Measurements from ENCODE around the gene REEP3.

- TF ChIP-seq, protein P1, sequence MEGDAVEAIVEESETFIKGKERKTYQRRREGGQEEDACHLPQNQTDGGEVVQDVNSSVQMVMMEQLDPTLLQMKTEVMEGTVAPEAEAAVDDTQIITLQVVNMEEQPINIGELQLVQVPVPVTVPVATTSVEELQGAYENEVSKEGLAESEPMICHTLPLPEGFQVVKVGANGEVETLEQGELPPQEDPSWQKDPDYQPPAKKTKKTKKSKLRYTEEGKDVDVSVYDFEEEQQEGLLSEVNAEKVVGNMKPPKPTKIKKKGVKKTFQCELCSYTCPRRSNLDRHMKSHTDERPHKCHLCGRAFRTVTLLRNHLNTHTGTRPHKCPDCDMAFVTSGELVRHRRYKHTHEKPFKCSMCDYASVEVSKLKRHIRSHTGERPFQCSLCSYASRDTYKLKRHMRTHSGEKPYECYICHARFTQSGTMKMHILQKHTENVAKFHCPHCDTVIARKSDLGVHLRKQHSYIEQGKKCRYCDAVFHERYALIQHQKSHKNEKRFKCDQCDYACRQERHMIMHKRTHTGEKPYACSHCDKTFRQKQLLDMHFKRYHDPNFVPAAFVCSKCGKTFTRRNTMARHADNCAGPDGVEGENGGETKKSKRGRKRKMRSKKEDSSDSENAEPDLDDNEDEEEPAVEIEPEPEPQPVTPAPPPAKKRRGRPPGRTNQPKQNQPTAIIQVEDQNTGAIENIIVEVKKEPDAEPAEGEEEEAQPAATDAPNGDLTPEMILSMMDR (conservative IDR thresholded peaks at IDR 0.05; ENCODE audit: low read length): no peak
- no peak for TF ChIP-seq EZH2phosphoT487 (IDR thresholded peaks at IDR 0.05; ENCODE audit: borderline replicate concordance)
Measured at GRCh38 chr10:63539994-63540393, 18.8 kb downstream of the REEP3 start.

Data from Loucy (cell line).